ENCODE measurements around the gene DAZ2.
"Not testable (repeated sequence)": the region's sequence is repeated elsewhere in the genome, so short reads cannot be mapped to it uniquely, and the experiment has no call there.

Gene DAZ2

GRCh38 chrY:23219233-23219632 is at the start of gene DAZ2:
TSS of gene DAZ2 (plus strand) at chrY:23219533. CDS start at chrY:23219741, 208 bp downstream.
- DNase-seq: not testable (repeated sequence)

- not testable (repeated sequence) for DNase-seq
Observed at GRCh38 chrY:23198908-23199307, 20.4 kb upstream of the DAZ2 start, which contains the start of gene DAZ1. TSS of gene DAZ1 (minus strand) at chrY:23199008. CDS start at chrY:23198800, 208 bp downstream.

- not testable (repeated sequence) for DNase-seq
Observed at GRCh38 chrY:23207455-23207854, 11.9 kb upstream of the DAZ2 start.

- DNase-seq: not testable (repeated sequence)
Observed at GRCh38 chrY:23209802-23210495, 9.4 kb upstream of the DAZ2 start.

GRCh38 chrY:23210681-23211080 is 8.7 kb upstream of the DAZ2 start:
- DNase-seq: not testable (repeated sequence)
